Suprapubic skin (tissue), 4 donors: ENCODE measurements around the gene MTARC1. TPM values are rescaled to one million over a fixed set of nuclear protein-coding genes. Genes with fewer than 3 reads are reported as not detected.
A peak's percentile ranks its signal among the peaks of the same experiment; 100 is the strongest.

Source experiments
- DNase-seq, 2 donors: peaks; one replicate each; pipeline ENCODE4 v3.0.0-alpha.2; 2019; ENCODE audit warnings: low spot score in 2 of 2
- H3K27ac ChIP-seq: fragments of 200-600 bp; sonication (generic); one replicate; pipeline ENCODE4 v1.5.1; 2019
- H3K27me3 ChIP-seq: fragments of 200-600 bp; sonication (generic); one replicate; pipeline ENCODE4 v1.5.1; 2019
- H3K36me3 ChIP-seq: fragments of 200-600 bp; sonication (generic); one replicate; pipeline ENCODE4 v1.5.1; 2019
- H3K4me1 ChIP-seq: fragments of 200-600 bp; sonication (generic); one replicate; pipeline ENCODE4 v1.5.1; 2019
- H3K4me3 ChIP-seq: fragments of 200-600 bp; sonication (generic); one replicate; pipeline ENCODE4 v1.5.1; 2019; ENCODE audit warnings: mild to moderate bottlenecking
- H3K9me3 ChIP-seq: fragments of 200-600 bp; sonication (generic); one replicate; pipeline ENCODE4 v1.5.1; 2019
- CTCF ChIP-seq, 2 donors: fragments of 200-600 bp in 1 of 2; fragments of 450-650 bp in 1 of 2; sonication (generic) in 1 of 2; IDR thresholded peaks; one replicate each; pipeline ENCODE4 v1.5.1; 2016 to 2019; ENCODE audit warnings: antibody characterized with exemption in 2 of 2, mild to moderate bottlenecking in 1 of 2, moderate library complexity in 1 of 2
- EP300 ChIP-seq: sonication (generic); formaldehyde crosslinking; IDR thresholded peaks from one replicate; pipeline ENCODE4 v1.6.1; 2017; ENCODE audit warnings: antibody characterized with exemption
- POLR2A ChIP-seq, 2 donors: fragments of 450-650 bp; IDR thresholded peaks; one replicate each; pipeline ENCODE4 v1.6.1; 2017; ENCODE audit warnings: antibody characterized with exemption in 2 of 2, mild to moderate bottlenecking in 2 of 2, moderate library complexity in 2 of 2
- POLR2AphosphoS5 ChIP-seq, 3 donors: sonication (generic); formaldehyde crosslinking; IDR thresholded peaks; one replicate each; pipeline ENCODE4 v1.6.1; 2017; ENCODE audit warnings: antibody characterized with exemption in 3 of 3
- WGBS: methylation state at CpG from one replicate; pipeline ENCODE4 v1.1.5; 2018; 5-methylcytosine and 5-hydroxymethylcytosine counted together
- total RNA-seq, 4 donors: library from RNA; depleted of rRNA; stranded (reverse); fragments of >200 nt; gene quantifications; one replicate each; pipeline ENCODE4 v1.1.0, GENCODE V29; 2016

The MTARC1 gene
- total RNA-seq, 4 donors from 2014 or later, result 2.1 to 12.7 (median 7.5) TPM

DNA sequence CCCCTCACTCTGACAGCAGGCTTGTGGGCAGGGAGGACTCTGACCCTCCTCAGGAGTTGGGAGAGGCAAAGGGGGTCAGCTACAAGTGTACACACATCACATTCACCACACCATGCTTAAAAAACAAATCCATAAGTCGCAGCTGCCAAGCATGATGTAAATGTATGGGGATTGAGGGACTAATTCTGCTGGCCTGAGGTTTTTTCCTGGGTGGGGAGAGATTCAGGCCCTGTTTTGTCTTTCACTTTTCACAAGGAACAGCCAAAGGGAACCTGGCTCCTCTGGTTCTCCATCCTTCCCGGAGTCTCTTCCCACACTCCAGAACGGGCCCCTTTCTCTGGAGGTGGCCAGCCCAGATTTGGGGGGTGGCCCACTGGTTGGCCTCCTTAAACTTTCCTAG is 39.9 kb upstream of the MTARC1 start:
- H3K9me3 ChIP-seq, result no peaks in the 10 kb centered on the region
- TF ChIP-seq EP300 (no peak), CTCF (IDR thresholded peaks at IDR 0.05) (no peak), POLR2AphosphoS5 (IDR thresholded peaks at IDR 0.05) (no peak), POLR2A (IDR thresholded peaks at IDR 0.05) (no peak)
- WGBS, result 84% methylated on average over 3 of the region's 3 CpGs
- H3K27me3 ChIP-seq, result peaks cover 4% of the 10 kb centered on the region
- H3K4me3 ChIP-seq, result no peak overlapping the region
- DNase-seq, result no peak
- H3K4me1 ChIP-seq, result peaks cover 16% of the 10 kb centered on the region
- H3K36me3 ChIP-seq, result no peaks in the 10 kb centered on the region
- no peak overlapping the region for H3K27ac ChIP-seq

GRCh38 chr1:220747437-220748088 is 39.1 kb upstream of the MTARC1 start:
- TF ChIP-seq EP300 (no peak), POLR2A (IDR thresholded peaks at IDR 0.05) (no peak), CTCF (IDR thresholded peaks at IDR 0.05) (no peak), POLR2AphosphoS5 (IDR thresholded peaks at IDR 0.05) (no peak)
- 27% methylated on average over 18 of the region's 18 CpGs for WGBS
- Histone ChIP-seq H3K36me3 (no peaks in the 10 kb centered on the region), H3K4me3 (peak overlapping the region; percentile 82), H3K27ac (peak overlapping the region; percentile 84), H3K9me3 (no peaks in the 10 kb centered on the region), H3K27me3 (no peaks in the 10 kb centered on the region), H3K4me1 (peaks cover 16% of the 10 kb centered on the region)
- no peak for DNase-seq

- Histone ChIP-seq H3K4me1 (peaks cover 16% of the 10 kb centered on the region), H3K27ac (peak within 1 kb of the TSS; percentile 84), H3K36me3 (no peaks in the 10 kb centered on the region), H3K4me3 (peak within 1 kb of the TSS; percentile 82), H3K9me3 (no peaks in the 10 kb centered on the region), H3K27me3 (no peaks in the 10 kb centered on the region)
- 3% methylated on average over 39 of the region's 77 CpGs for WGBS
- TF ChIP-seq CTCF (IDR thresholded peaks at IDR 0.05) (no peak), POLR2AphosphoS5 (IDR thresholded peaks at IDR 0.05) (peak in 1 of 3 donors; percentile 45), POLR2A (IDR thresholded peaks at IDR 0.05) (peak in 1 of 2 donors; percentile 64), EP300 (no peak)
- peak; percentile 81 to 91 for DNase-seq
These were observed 38.4 kb upstream of the MTARC1 start, which contains the start of gene MTARC2 for GRCh38 chr1:220748089-220748934. TSS of gene MTARC2 (plus strand) at chr1:220748322. CDS start at chr1:220748532, 210 bp downstream.

- no peaks in the 10 kb centered on the region for H3K27me3 ChIP-seq
- 4% methylated on average over 3 of the region's 3 CpGs for WGBS
- H3K9me3 ChIP-seq, result no peaks in the 10 kb centered on the region
- peaks cover 16% of the 10 kb centered on the region for H3K4me1 ChIP-seq
- DNase-seq, result no peak
- no peaks in the 10 kb centered on the region for H3K36me3 ChIP-seq
- no peak for TF ChIP-seq POLR2AphosphoS5 (IDR thresholded peaks at IDR 0.05)
- no peak for TF ChIP-seq POLR2A (IDR thresholded peaks at IDR 0.05)
- no peak for TF ChIP-seq EP300
- no peak for TF ChIP-seq CTCF (IDR thresholded peaks at IDR 0.05)
- H3K27ac ChIP-seq, result no peak overlapping the region
- peak overlapping the region; percentile 82 for H3K4me3 ChIP-seq
These were observed 37.8 kb upstream of the MTARC1 start for GRCh38 chr1:220748936-220749335.

DNA sequence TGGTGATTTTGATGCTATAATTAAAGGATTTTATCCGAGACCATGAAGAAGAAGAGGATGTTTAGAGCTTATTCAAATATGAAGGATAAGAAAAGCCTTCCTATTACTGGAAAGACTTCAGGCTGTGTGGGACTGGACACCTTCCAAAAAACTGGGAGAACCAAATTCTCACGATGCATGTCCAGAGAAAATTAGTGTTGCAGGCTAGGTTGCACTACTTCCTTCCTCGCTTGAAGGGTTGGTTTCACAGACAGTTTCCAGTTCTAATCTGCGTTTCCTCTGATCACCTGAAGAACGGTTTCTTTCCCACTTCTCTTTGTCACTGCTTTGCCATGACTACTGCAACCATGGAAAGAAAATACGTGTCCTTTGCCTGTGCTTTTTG is 36.6 kb upstream of the MTARC1 start:
- H3K4me3 ChIP-seq, result peak overlapping the region; percentile 12
- TF ChIP-seq CTCF (IDR thresholded peaks at IDR 0.05) (no peak), POLR2A (IDR thresholded peaks at IDR 0.05) (no peak), POLR2AphosphoS5 (IDR thresholded peaks at IDR 0.05) (no peak), EP300 (no peak)
- 60% methylated on average over 6 of the region's 6 CpGs for WGBS
- DNase-seq, result no peak
- H3K9me3 ChIP-seq, result no peaks in the 10 kb centered on the region
- no peak overlapping the region for H3K27ac ChIP-seq
- H3K4me1 ChIP-seq, result peaks cover 16% of the 10 kb centered on the region
- peaks cover 4% of the 10 kb centered on the region for H3K36me3 ChIP-seq
- no peaks in the 10 kb centered on the region for H3K27me3 ChIP-seq
